Neuronal stem cell (in vitro differentiated cells): ENCODE measurements around the gene ADNP.

Experiments
- DNase-seq: peaks from one replicate; pipeline ENCODE4 v3.0.0-alpha.2; 2013; ENCODE audit warnings: low spot score
- H2AFZ ChIP-seq: one replicate; pipeline ENCODE4 v1.6.1; 2013; ENCODE audit warnings: mild to moderate bottlenecking, low read length, inconsistent platforms
- H2AK5ac ChIP-seq: 2 replicates; pipeline ENCODE4 v1.6.1; 2013; ENCODE audit warnings: low read depth, mild to moderate bottlenecking, inconsistent platforms, low read length, moderate library complexity, mixed read lengths
- H2BK120ac ChIP-seq: 2 replicates; pipeline ENCODE4 v1.6.1; 2013; ENCODE audit warnings: low read depth, mild to moderate bottlenecking, inconsistent platforms, low read length, moderate library complexity, mixed read lengths
- H2BK12ac ChIP-seq: one replicate; pipeline ENCODE4 v1.6.1; 2013; ENCODE audit warnings: low read length, inconsistent platforms
- H2BK15ac ChIP-seq: 2 replicates; pipeline ENCODE4 v1.6.1; 2013; ENCODE audit warnings: mild to moderate bottlenecking, low read length, inconsistent platforms, mixed read lengths
- H2BK5ac ChIP-seq: one replicate; pipeline ENCODE4 v1.6.1; 2013; ENCODE audit warnings: inconsistent platforms, mild to moderate bottlenecking, low read length, moderate library complexity
- H3K14ac ChIP-seq: one replicate; pipeline ENCODE4 v1.6.1; 2013; ENCODE audit warnings: low read length, inconsistent platforms
- H3K18ac ChIP-seq: 2 replicates; pipeline ENCODE4 v1.6.1; 2013; ENCODE audit warnings: low read length, inconsistent platforms
- H3K23ac ChIP-seq: 2 replicates; pipeline ENCODE4 v1.6.1; 2013; ENCODE audit warnings: low read depth, mild to moderate bottlenecking, mixed read lengths, low read length, inconsistent platforms; ENCODE audit not compliant: poor library complexity
- H3K27ac ChIP-seq: replicated peaks from 3 replicates; pipeline ENCODE4 v1.5.1; 2013; ENCODE audit warnings: low read length, inconsistent platforms
- H3K27me3 ChIP-seq, 3 experiments: 2 replicates each; pipeline ENCODE4 v1.6.1; 2013; ENCODE audit warnings: low read length in 3 of 3, mild to moderate bottlenecking in 2 of 3, inconsistent platforms in 1 of 3, low read depth in 1 of 3, mixed read lengths in 1 of 3, moderate library complexity in 1 of 3; ENCODE audit not compliant: control insufficient read depth in 3 of 3, insufficient read depth in 3 of 3
- H3K36me3 ChIP-seq, 2 donors: replicated peaks in 1 of 2; 2 replicates each; pipeline ENCODE4 v1.6.1; 2013; ENCODE audit warnings: low read length in 2 of 2; ENCODE audit not compliant: control insufficient read depth in 2 of 2, insufficient read depth in 2 of 2
- H3K4ac ChIP-seq: 2 replicates; pipeline ENCODE4 v1.6.1; 2013; ENCODE audit warnings: inconsistent platforms, mild to moderate bottlenecking, low read length, moderate library complexity
- H3K4me1 ChIP-seq, 2 donors: 1 replicate in 1 of 2; 2 replicates in 1 of 2; pipeline ENCODE4 v1.6.1; 2013; ENCODE audit warnings: low read length in 2 of 2, low read depth in 1 of 2; ENCODE audit not compliant: control insufficient read depth in 2 of 2, insufficient read depth in 1 of 2
- H3K4me2 ChIP-seq: one replicate; pipeline ENCODE4 v1.6.1; 2013; ENCODE audit warnings: mild to moderate bottlenecking, low read length, inconsistent platforms; ENCODE audit not compliant: insufficient read depth, poor library complexity, severe bottlenecking
- H3K4me3 ChIP-seq, 2 donors: 2 replicates each; pipeline ENCODE4 v1.5.1; 2013; ENCODE audit warnings: low read length in 2 of 2, mild to moderate bottlenecking in 2 of 2, inconsistent platforms in 1 of 2, moderate library complexity in 1 of 2
- H3K79me1 ChIP-seq: one replicate; pipeline ENCODE4 v1.6.1; 2013; ENCODE audit warnings: low read depth, mild to moderate bottlenecking, inconsistent platforms, low read length, moderate library complexity
- H3K9ac ChIP-seq: one replicate; pipeline ENCODE4 v1.6.1; 2013; ENCODE audit warnings: mild to moderate bottlenecking, low read depth, low read length, inconsistent platforms; ENCODE audit not compliant: poor library complexity
- H3K9me3 ChIP-seq, 2 donors: replicated peaks in 1 of 2; 2 replicates each; pipeline versions ENCODE3 to v1.6.1; 2013; ENCODE audit warnings: low read length in 2 of 2, mild to moderate bottlenecking in 2 of 2, inconsistent platforms in 1 of 2, low read depth in 1 of 2, mixed read lengths in 1 of 2, moderate library complexity in 1 of 2; ENCODE audit not compliant: control insufficient read depth in 2 of 2, insufficient read depth in 1 of 2
- H4K8ac ChIP-seq: one replicate; pipeline ENCODE4 v1.6.1; 2013; ENCODE audit warnings: low read depth, mild to moderate bottlenecking, inconsistent platforms, low read length, moderate library complexity
- H4K91ac ChIP-seq: one replicate; pipeline ENCODE4 v1.6.1; 2013; ENCODE audit warnings: low read length, low read depth, mild to moderate bottlenecking, inconsistent platforms; ENCODE audit not compliant: poor library complexity
- WGBS, 2 donors: extraction: QIAGEN DNeasy Blood & Tissue Kit; methylation state at CpG; one replicate each; pipeline ENCODE4 v1.1.7; 2013; ENCODE audit warnings: missing lambda C conversion rate in 2 of 2, mixed read lengths in 1 of 2; ENCODE audit not compliant: insufficient read length in 2 of 2, insufficient replicate concordance in 1 of 2; ENCODE audit errors: extremely low coverage in 2 of 2; 5-methylcytosine and 5-hydroxymethylcytosine counted together

Gene ADNP

DNA sequence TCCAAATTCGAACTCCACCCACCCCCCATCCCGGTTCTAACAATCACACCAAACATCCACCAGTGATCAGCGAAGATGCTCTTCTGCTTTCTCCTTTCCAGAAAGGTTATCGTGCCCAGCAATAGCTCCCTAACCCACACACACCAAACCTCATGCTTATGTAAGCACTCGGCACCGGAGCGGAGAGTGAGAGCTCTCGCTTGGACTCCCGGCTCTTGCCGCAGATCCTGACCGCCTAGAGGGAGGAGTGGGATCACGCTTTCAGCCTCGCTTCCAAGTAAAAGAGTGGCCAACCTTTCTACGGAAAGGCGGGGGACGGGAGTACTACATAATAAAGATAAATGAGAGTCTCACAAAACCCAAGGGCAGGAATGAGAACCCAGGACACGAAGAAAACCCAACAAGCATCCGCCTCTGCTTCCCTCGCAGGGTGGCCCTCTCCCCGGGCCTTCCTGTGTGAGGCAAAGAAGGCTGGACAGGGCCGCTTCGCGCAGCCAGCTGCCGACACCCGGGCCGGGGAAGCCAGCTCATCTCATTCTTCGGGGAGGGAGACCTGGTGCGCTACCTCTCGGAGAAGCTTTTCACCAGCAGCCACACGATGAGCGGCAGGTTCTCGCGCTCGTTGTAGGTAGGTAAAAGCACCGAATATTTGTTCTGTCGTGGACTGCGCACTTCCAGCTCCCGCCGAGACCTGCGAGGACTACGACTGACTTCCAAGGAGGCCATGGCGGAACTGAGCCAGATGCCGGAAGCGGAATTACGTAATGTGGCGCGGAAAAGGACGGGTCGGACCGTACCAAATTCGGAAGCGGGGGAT lies 26.8 kb upstream of the ADNP start, which contains the start of gene DPM1:
TSS of gene DPM1 (minus strand) at position 735 of the 817 bp plus-strand sequence. CDS start at position 726, 9 bp downstream.
- Histone ChIP-seq H2BK15ac (peak within 1 kb of the TSS; percentile 89), H2BK120ac (peak within 1 kb of the TSS; percentile 74), H3K79me1 (peaks cover 14% of the 10 kb centered on the region), H3K4me2 (peak within 1 kb of the TSS; percentile 96), H3K9ac (peak within 1 kb of the TSS; percentile 99), H4K91ac (peak within 1 kb of the TSS; percentile 68), H3K18ac (peak within 1 kb of the TSS; percentile 38), H3K27me3 (no peaks in the 10 kb centered on the region), H3K23ac (peak within 1 kb of the TSS; percentile 56), H4K8ac (peak within 1 kb of the TSS; percentile 65), H3K27ac (no peak within 1 kb of the TSS), H2AFZ (peak within 1 kb of the TSS; percentile 83), H3K4me1 (peaks cover 15 to 18% of the 10 kb centered on the region in 2 donors), H3K4ac (peak within 1 kb of the TSS; percentile 84), H2AK5ac (peak within 1 kb of the TSS; percentile 98), H2BK12ac (no peak within 1 kb of the TSS), H3K9me3 (no peaks in the 10 kb centered on the region), H3K14ac (peak within 1 kb of the TSS; percentile 82), H3K36me3 (peaks cover 7 to 53% of the 10 kb centered on the region in 2 donors), H3K4me3 (peak within 1 kb of the TSS; percentile 90 to 98), H2BK5ac (peak within 1 kb of the TSS; percentile 87)
- no CpG with 5 or more reads among the region's 52 CpGs for WGBS, 2 donors
- no peak for DNase-seq

DNA sequence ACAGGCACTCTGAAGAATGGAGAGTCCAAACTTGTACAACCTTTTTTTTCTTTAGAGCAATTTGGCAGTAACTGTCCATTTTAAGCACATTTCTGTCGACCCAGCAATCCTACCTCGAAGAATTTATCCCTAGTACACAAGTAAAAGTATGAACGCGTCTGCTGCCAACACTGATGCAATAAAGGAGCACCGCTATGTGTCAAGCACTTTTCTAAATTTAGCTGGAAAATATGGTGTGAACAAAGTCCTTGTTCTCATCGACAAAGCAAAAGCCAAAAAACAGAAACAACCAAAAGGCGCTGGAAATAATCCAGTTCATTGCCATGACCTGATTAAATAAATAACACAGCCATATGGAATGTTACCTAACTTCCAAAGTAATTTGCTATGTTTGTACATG lies 26.0 kb upstream of the ADNP start:
- no peak overlapping the region for H3K4ac ChIP-seq
- no peaks in the 10 kb centered on the region for H3K9me3 ChIP-seq
- no peak overlapping the region for H3K9ac ChIP-seq
- no peaks in the 10 kb centered on the region for H3K27me3 ChIP-seq
- no peak overlapping the region for H2AFZ ChIP-seq
- no peak overlapping the region for H3K27ac ChIP-seq
- H3K23ac ChIP-seq: no peak overlapping the region
- no peak overlapping the region for H4K8ac ChIP-seq
- H3K36me3 ChIP-seq: peaks cover 7 to 60% of the 10 kb centered on the region in 2 donors
- no peak overlapping the region for H2BK15ac ChIP-seq
- H2BK12ac ChIP-seq: no peak overlapping the region
- H2AK5ac ChIP-seq: no peak overlapping the region
- DNase-seq: no peak
- no peak overlapping the region for H3K18ac ChIP-seq
- no peak overlapping the region for H2BK5ac ChIP-seq
- WGBS, 2 donors: no CpG with 5 or more reads among the region's 7 CpGs
- H2BK120ac ChIP-seq: no peak overlapping the region
- peaks cover 15 to 18% of the 10 kb centered on the region in 2 donors for H3K4me1 ChIP-seq
- peak overlapping the region; percentile 38 to 90 for H3K4me3 ChIP-seq
- H3K79me1 ChIP-seq: peaks cover 14% of the 10 kb centered on the region
- H3K4me2 ChIP-seq: peak overlapping the region; percentile 35
- H3K14ac ChIP-seq: no peak overlapping the region
- no peak overlapping the region for H4K91ac ChIP-seq

GRCh38 chr20:50953821-50954220 lies 22.6 kb upstream of the ADNP start:
- no peak overlapping the region for H3K9ac ChIP-seq
- H2AK5ac ChIP-seq: no peak overlapping the region
- H2BK5ac ChIP-seq: no peak overlapping the region
- H3K27ac ChIP-seq: no peak overlapping the region
- peaks cover 6 to 9% of the 10 kb centered on the region in 2 donors for H3K4me1 ChIP-seq
- no peak overlapping the region for H3K18ac ChIP-seq
- no peak overlapping the region for H2BK15ac ChIP-seq
- no peak overlapping the region for H3K23ac ChIP-seq
- no peak overlapping the region for H2BK12ac ChIP-seq
- H4K8ac ChIP-seq: no peak overlapping the region
- peaks cover 11 to 71% of the 10 kb centered on the region in 2 donors for H3K36me3 ChIP-seq
- H3K4me3 ChIP-seq: no peak overlapping the region
- H3K79me1 ChIP-seq: peaks cover 6% of the 10 kb centered on the region
- H4K91ac ChIP-seq: no peak overlapping the region
- H3K4ac ChIP-seq: no peak overlapping the region
- H2AFZ ChIP-seq: no peak overlapping the region
- no peak overlapping the region for H2BK120ac ChIP-seq
- H3K4me2 ChIP-seq: no peak overlapping the region
- no peaks in the 10 kb centered on the region for H3K27me3 ChIP-seq
- DNase-seq: no peak
- no peaks in the 10 kb centered on the region for H3K9me3 ChIP-seq
- no peak overlapping the region for H3K14ac ChIP-seq

DNA sequence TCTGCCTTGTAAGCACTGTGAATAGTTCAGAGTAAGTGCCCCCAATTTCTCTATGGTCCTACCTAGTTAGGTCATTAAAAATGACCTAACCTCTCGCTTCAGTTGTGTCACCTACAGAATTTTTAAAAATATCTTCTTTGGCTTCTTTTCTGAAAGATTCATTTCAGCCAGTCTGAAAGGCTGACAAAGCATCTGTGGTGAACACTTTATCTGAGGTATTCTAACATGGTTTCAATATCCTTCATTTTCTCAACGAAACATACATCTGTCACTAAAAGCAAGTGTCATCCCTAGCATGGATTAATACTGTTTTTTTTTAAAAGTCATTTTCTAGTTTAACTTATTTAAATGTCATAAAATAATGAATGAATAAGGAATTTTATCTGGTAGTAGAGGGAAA lies 22.0 kb upstream of the ADNP start:
- H3K79me1 ChIP-seq: peaks cover 4% of the 10 kb centered on the region
- no peak overlapping the region for H2BK5ac ChIP-seq
- no peak overlapping the region for H4K91ac ChIP-seq
- H2AFZ ChIP-seq: no peak overlapping the region
- H2BK12ac ChIP-seq: no peak overlapping the region
- no peak overlapping the region for H3K27ac ChIP-seq
- peaks cover 11 to 77% of the 10 kb centered on the region in 2 donors for H3K36me3 ChIP-seq
- H2AK5ac ChIP-seq: no peak overlapping the region
- no peak overlapping the region for H2BK120ac ChIP-seq
- no peak for DNase-seq
- peaks cover 6 to 9% of the 10 kb centered on the region in 2 donors for H3K4me1 ChIP-seq
- H3K4me2 ChIP-seq: no peak overlapping the region
- H4K8ac ChIP-seq: no peak overlapping the region
- no peak overlapping the region for H3K14ac ChIP-seq
- no peak overlapping the region for H3K4me3 ChIP-seq
- H3K9ac ChIP-seq: no peak overlapping the region
- H3K27me3 ChIP-seq: no peaks in the 10 kb centered on the region
- no peak overlapping the region for H3K18ac ChIP-seq
- no peak overlapping the region for H2BK15ac ChIP-seq
- WGBS, 2 donors: no CpG with 5 or more reads among the region's 2 CpGs
- no peak overlapping the region for H3K4ac ChIP-seq
- no peak overlapping the region for H3K23ac ChIP-seq
- no peaks in the 10 kb centered on the region for H3K9me3 ChIP-seq
